ENCODE data around the gene CD22.
A peak's percentile ranks its signal among the peaks of the same experiment; 100 is the strongest.
"Not testable (repeated sequence)": the region's sequence is repeated elsewhere in the genome, so short reads cannot be mapped to it uniquely, and the experiment has no call there.

CD22 gene

GRCh38 chr19:35370722-35371121, 41.7 kb downstream of the CD22 start, which contains the start of gene GPR42:
Gene GPR42, plus strand, starts transcription at chr19:35371068. Its CDS starts 292 bp downstream, at chr19:35371360.
- TF ChIP-seq, protein P1, sequence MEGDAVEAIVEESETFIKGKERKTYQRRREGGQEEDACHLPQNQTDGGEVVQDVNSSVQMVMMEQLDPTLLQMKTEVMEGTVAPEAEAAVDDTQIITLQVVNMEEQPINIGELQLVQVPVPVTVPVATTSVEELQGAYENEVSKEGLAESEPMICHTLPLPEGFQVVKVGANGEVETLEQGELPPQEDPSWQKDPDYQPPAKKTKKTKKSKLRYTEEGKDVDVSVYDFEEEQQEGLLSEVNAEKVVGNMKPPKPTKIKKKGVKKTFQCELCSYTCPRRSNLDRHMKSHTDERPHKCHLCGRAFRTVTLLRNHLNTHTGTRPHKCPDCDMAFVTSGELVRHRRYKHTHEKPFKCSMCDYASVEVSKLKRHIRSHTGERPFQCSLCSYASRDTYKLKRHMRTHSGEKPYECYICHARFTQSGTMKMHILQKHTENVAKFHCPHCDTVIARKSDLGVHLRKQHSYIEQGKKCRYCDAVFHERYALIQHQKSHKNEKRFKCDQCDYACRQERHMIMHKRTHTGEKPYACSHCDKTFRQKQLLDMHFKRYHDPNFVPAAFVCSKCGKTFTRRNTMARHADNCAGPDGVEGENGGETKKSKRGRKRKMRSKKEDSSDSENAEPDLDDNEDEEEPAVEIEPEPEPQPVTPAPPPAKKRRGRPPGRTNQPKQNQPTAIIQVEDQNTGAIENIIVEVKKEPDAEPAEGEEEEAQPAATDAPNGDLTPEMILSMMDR (IDR thresholded peaks at IDR 0.05; ENCODE audit: borderline replicate concordance, control extremely low read depth, extremely low read depth, insufficient read depth, missing control alignments), result no peak
- in situ Hi-C loops (cut with MboI; ENCODE audit: low sequenced_read_pairs, unreplicated experiment), result no loop called here
- DNase-seq (ENCODE audit: low spot score), result no peak

GRCh38 chr19:35373492-35373891, 44.5 kb downstream of the CD22 start:
- in situ Hi-C loops (cut with MboI; ENCODE audit: low sequenced_read_pairs, unreplicated experiment), result no loop called here
- TF ChIP-seq, protein P1 (IDR thresholded peaks at IDR 0.05; ENCODE audit: borderline replicate concordance, control extremely low read depth, extremely low read depth, insufficient read depth, missing control alignments), result no peak
- DNase-seq (ENCODE audit: low spot score), result peak; percentile 10

DNA sequence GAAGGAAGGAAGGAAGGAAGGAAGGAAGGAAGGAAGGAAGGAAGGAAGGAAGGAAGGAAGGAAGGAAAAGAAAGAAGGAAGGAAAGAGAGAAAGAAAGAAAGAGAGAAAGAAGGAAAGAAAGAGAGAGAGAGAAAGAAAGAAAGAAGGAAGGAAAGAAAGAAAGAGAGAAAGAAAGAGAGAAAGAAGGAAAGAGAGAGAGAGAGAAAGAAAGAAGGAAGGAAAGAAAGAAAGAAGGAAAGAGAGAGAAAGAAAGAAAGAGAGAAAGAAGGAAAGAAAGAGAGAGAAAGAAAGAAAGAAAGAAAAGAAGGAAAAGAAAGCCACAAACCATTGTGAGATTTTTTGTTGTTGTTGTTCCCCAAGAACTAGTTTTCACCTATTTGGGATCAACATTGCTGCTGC, 45.0 kb downstream of the CD22 start:
- DNase-seq (ENCODE audit: low spot score); in situ Hi-C loops (cut with MboI; ENCODE audit: low sequenced_read_pairs, unreplicated experiment): not testable (repeated sequence)

- TF ChIP-seq, protein P1 (IDR thresholded peaks at IDR 0.05; ENCODE audit: borderline replicate concordance, control extremely low read depth, extremely low read depth, insufficient read depth, missing control alignments), result no peak
- DNase-seq (ENCODE audit: low spot score), result peak; percentile 10
- in situ Hi-C loops (cut with MboI; ENCODE audit: low sequenced_read_pairs, unreplicated experiment), result no loop called here
Observed at GRCh38 chr19:35375505-35376307, 46.7 kb downstream of the CD22 start.

GRCh38 chr19:35377656-35378055, 48.7 kb downstream of the CD22 start:
- in situ Hi-C loops (cut with MboI; ENCODE audit: low sequenced_read_pairs, unreplicated experiment), result no loop called here
- DNase-seq (ENCODE audit: low spot score), result no peak
- TF ChIP-seq, protein P1 (IDR thresholded peaks at IDR 0.05; ENCODE audit: borderline replicate concordance, control extremely low read depth, extremely low read depth, insufficient read depth, missing control alignments), result no peak

GRCh38 chr19:35378356-35378755, 49.4 kb downstream of the CD22 start:
- TF ChIP-seq, protein P1 (IDR thresholded peaks at IDR 0.05; ENCODE audit: borderline replicate concordance, control extremely low read depth, extremely low read depth, insufficient read depth, missing control alignments), result no peak
- no peak for DNase-seq (ENCODE audit: low spot score)
- in situ Hi-C loops (cut with MboI; ENCODE audit: low sequenced_read_pairs, unreplicated experiment), result no loop called here

DNA sequence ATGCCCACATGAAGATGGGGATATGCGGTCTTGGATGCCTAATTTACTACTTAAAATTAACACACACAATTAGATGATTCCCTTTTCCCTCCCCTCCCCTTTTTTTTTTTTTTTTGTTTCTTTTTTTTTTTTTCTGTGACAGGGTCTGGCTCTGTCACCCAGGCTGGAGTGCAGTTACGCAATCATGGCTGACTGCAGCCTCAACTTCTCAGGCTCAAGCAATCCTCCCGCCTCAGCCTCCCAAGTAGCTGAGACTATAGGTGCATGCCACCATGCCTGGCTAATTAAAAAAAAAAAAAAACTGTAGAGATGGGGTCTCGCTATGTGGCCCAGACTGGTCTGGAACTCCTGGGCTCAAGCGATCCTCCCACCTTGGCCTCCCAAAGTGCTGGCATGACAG, 50.6 kb downstream of the CD22 start:
- DNase-seq (ENCODE audit: low spot score); in situ Hi-C loops (cut with MboI; ENCODE audit: low sequenced_read_pairs, unreplicated experiment): not testable (repeated sequence)
